ENCODE measurements around the gene SMCHD1. TPM values are rescaled to one million over a fixed set of nuclear protein-coding genes. Genes with fewer than 3 reads are reported as not detected.

SMCHD1 gene
- total and polyA plus RNA-seq, 2 experiments from 2014 or later = 7.7 to 39.0 TPM

DNA sequence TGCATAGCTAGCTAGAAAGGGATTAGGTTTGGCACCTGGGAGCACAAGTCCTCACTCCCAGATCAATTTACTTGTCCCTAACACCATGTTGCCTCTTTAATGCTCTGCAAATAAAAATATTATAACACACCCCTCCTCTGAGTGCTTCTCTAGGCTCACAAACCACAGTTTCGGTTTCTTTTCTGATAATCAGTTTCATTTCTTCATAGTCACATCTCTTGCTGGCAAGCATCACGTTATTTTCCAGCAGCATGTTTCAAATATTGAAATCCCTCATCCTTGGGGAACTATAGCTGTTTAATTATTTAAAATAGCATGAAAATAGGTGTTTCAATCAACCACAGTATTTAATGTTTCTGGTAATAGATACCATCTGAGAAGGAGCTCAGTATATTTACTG lies 13.9 kb upstream of the SMCHD1 start (continued):
- TF ChIP-seq STAT1 (IDR thresholded peaks at IDR 0.05; ENCODE audit: unreplicated experiment) (no peak), ZNF114 (CRISPR knock-in tag; IDR thresholded peaks at IDR 0.05) (no peak)

GRCh38 chr18:2642771-2643170 lies 12.8 kb upstream of the SMCHD1 start:
- ATAC-seq = no peak
- Mint-ChIP-seq H3K4me3 (no peak overlapping the region), H3K9me3 (no peaks in the 10 kb centered on the region), H3K27me3 (ENCODE audit: insufficient read depth, low read depth, poor library complexity) (peaks cover 2% of the 10 kb centered on the region), H3K27ac (no peak overlapping the region), H3K36me3 (ENCODE audit: low read depth) (no peaks in the 10 kb centered on the region), H3K4me1 (no peaks in the 10 kb centered on the region)
- Histone ChIP-seq H3K4me3 (no peak overlapping the region), H3K4me1 (ENCODE audit: insufficient read depth) (no peaks in the 10 kb centered on the region), H3K9me2 (ENCODE audit: insufficient read depth) (no peaks in the 10 kb centered on the region), H3K27me3 (ENCODE audit: insufficient read depth) (no peaks in the 10 kb centered on the region), H3K4me2 (no peak overlapping the region), H3K79me2 (replicated peaks; ENCODE audit: insufficient read depth) (no peaks in the 10 kb centered on the region), H4K20me1 (replicated peaks; ENCODE audit: insufficient read depth) (no peaks in the 10 kb centered on the region), H3K27ac (ENCODE audit: low read depth) (no peak overlapping the region), H3K36me3 (ENCODE audit: insufficient read depth) (no peaks in the 10 kb centered on the region), H2AFZ (no peak overlapping the region), H3F3A (replicated peaks; ENCODE audit: low read depth) (no peaks in the 10 kb centered on the region)
- no peak for TF ChIP-seq CTCF (conservative IDR thresholded peaks at IDR 0.05; ENCODE audit: low read depth in 2 of 2)
- no peak for TF ChIP-seq EZH2 (IDR thresholded peaks at IDR 0.05; ENCODE audit: low read depth, unreplicated experiment)
- TF ChIP-seq CREB1 (CRISPR knock-in tag; IDR thresholded peaks at IDR 0.05; ENCODE audit: low read depth) = no peak
- TF ChIP-seq, protein P1, sequence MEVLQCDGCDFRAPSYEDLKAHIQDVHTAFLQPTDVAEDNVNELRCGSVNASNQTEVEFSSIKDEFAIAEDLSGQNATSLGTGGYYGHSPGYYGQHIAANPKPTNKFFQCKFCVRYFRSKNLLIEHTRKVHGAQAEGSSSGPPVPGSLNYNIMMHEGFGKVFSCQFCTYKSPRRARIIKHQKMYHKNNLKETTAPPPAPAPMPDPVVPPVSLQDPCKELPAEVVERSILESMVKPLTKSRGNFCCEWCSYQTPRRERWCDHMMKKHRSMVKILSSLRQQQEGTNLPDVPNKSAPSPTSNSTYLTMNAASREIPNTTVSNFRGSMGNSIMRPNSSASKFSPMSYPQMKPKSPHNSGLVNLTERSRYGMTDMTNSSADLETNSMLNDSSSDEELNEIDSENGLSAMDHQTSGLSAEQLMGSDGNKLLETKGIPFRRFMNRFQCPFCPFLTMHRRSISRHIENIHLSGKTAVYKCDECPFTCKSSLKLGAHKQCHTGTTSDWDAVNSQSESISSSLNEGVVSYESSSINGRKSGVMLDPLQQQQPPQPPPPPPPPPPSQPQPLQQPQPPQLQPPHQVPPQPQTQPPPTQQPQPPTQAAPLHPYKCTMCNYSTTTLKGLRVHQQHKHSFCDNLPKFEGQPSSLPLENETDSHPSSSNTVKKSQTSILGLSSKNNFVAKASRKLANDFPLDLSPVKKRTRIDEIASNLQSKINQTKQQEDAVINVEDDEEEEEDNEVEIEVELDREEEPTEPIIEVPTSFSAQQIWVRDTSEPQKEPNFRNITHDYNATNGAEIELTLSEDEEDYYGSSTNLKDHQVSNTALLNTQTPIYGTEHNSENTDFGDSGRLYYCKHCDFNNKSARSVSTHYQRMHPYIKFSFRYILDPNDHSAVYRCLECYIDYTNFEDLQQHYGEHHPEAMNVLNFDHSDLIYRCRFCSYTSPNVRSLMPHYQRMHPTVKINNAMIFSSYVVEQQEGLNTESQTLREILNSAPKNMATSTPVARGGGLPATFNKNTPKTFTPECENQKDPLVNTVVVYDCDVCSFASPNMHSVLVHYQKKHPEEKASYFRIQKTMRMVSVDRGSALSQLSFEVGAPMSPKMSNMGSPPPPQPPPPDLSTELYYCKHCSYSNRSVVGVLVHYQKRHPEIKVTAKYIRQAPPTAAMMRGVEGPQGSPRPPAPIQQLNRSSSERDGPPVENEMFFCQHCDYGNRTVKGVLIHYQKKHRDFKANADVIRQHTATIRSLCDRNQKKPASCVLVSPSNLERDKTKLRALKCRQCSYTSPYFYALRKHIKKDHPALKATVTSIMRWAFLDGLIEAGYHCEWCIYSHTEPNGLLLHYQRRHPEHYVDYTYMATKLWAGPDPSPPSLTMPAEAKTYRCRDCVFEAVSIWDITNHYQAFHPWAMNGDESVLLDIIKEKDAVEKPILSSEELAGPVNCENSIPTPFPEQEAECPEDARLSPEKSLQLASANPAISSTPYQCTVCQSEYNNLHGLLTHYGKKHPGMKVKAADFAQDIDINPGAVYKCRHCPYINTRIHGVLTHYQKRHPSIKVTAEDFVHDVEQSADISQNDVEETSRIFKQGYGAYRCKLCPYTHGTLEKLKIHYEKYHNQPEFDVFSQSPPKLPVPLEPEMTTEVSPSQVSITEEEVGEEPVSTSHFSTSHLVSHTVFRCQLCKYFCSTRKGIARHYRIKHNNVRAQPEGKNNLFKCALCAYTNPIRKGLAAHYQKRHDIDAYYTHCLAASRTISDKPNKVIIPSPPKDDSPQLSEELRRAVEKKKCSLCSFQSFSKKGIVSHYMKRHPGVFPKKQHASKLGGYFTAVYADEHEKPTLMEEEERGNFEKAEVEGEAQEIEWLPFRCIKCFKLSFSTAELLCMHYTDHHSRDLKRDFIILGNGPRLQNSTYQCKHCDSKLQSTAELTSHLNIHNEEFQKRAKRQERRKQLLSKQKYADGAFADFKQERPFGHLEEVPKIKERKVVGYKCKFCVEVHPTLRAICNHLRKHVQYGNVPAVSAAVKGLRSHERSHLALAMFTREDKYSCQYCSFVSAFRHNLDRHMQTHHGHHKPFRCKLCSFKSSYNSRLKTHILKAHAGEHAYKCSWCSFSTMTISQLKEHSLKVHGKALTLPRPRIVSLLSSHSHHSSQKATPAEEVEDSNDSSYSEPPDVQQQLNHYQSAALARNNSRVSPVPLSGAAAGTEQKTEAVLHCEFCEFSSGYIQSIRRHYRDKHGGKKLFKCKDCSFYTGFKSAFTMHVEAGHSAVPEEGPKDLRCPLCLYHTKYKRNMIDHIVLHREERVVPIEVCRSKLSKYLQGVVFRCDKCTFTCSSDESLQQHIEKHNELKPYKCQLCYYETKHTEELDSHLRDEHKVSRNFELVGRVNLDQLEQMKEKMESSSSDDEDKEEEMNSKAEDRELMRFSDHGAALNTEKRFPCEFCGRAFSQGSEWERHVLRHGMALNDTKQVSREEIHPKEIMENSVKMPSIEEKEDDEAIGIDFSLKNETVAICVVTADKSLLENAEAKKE (CRISPR knock-in tag; IDR thresholded peaks at IDR 0.05) = no peak
- no peak for TF ChIP-seq JUNB (IDR thresholded peaks at IDR 0.05; ENCODE audit: unreplicated experiment)
- no peak for TF ChIP-seq ETS1 (IDR thresholded peaks at IDR 0.05)
- TF ChIP-seq EZH2phosphoT487 (IDR thresholded peaks at IDR 0.05; ENCODE audit: unreplicated experiment) = no peak
- TF ChIP-seq ZNF331 (CRISPR knock-in tag; IDR thresholded peaks at IDR 0.05; ENCODE audit: low read depth) = no peak
- no peak for TF ChIP-seq NANOG (IDR thresholded peaks at IDR 0.05; ENCODE audit: borderline replicate concordance)
- TF ChIP-seq STAT1 (IDR thresholded peaks at IDR 0.05; ENCODE audit: unreplicated experiment) = no peak
- TF ChIP-seq REST (IDR thresholded peaks at IDR 0.05; ENCODE audit: unreplicated experiment) = no peak
- no peak for TF ChIP-seq ZNF114 (CRISPR knock-in tag; IDR thresholded peaks at IDR 0.05)
- no peak for TF ChIP-seq POLR2AphosphoS5 (IDR thresholded peaks at IDR 0.05; ENCODE audit: low read depth)
- DNase-seq (ENCODE audit: low spot score) = no peak
